Measurements from ENCODE around the gene PODN.

- TF ChIP-seq CTCF (conservative IDR thresholded peaks at IDR 0.05; ENCODE audit: low read depth, low read length) (no peak), NFE2L2 (IDR thresholded peaks at IDR 0.05; ENCODE audit: low read depth, low read length) (no peak), POLR2A (IDR thresholded peaks at IDR 0.05; ENCODE audit: low read depth, low read length) (no peak), SMC3 (IDR thresholded peaks at IDR 0.05; ENCODE audit: low read depth, low read length) (no peak), RCOR1 (IDR thresholded peaks at IDR 0.05; ENCODE audit: insufficient replicate concordance, low read length) (no peak), MAZ (IDR thresholded peaks at IDR 0.05; ENCODE audit: borderline replicate concordance, low read depth, low read length) (no peak), MAFK (IDR thresholded peaks at IDR 0.05; ENCODE audit: low read depth, low read length) (no peak), RFX5 (IDR thresholded peaks at IDR 0.05; ENCODE audit: low read depth, low read length) (no peak), RAD21 (IDR thresholded peaks at IDR 0.05; ENCODE audit: low read length) (no peak)
- TF ChIP-seq, protein P1, sequence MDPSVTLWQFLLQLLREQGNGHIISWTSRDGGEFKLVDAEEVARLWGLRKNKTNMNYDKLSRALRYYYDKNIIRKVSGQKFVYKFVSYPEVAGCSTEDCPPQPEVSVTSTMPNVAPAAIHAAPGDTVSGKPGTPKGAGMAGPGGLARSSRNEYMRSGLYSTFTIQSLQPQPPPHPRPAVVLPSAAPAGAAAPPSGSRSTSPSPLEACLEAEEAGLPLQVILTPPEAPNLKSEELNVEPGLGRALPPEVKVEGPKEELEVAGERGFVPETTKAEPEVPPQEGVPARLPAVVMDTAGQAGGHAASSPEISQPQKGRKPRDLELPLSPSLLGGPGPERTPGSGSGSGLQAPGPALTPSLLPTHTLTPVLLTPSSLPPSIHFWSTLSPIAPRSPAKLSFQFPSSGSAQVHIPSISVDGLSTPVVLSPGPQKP (IDR thresholded peaks at IDR 0.05; ENCODE audit: borderline replicate concordance, low read depth, low read length): no peak
Observed at GRCh38 chr1:53080769-53081168, 18.8 kb downstream of the PODN start.
